GM21360 (cell line): ENCODE measurements around the gene RASIP1.
"Not testable (repeated sequence)": the region's sequence is repeated elsewhere in the genome, so short reads cannot be mapped to it uniquely, and the experiment has no call there.

Experiments
- ATAC-seq: cut with Tn5 transposase; IDR thresholded peaks from one replicate; pipeline ENCODE4 v1.9.1; 2021; ENCODE audit warnings: mild to moderate bottlenecking, moderate library complexity; ENCODE audit not compliant: unreplicated experiment

The RASIP1 gene

DNA sequence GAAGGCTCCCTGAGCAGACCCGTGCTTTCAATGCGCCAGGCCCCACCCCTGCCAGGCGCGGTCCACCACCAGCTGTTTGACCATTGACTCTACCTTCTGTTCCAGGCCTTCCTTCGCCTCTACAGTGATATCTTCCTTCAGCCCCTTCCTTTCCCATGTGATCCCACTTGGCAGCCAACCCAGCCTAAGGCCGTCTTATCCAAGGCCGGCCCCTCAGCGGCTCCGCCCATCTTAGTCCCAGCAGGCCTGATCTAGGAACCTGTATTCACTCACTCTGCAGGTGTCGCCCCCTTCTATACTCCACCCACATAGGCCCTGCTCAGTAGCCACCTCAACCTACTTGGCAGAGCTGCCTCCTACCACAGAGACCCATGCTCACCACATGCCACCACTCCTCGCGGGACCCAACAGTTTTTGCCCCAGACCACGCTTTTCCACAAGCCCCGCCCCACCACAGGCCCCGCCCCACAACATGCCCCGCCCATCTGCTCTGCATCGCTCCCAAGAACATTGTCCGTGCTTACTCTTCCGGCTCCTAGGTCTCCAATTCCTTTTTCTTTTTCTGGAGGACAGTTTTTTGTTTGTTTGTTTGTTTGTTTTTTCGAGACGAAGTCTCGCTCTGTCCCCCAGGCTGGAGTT lies 2.9 kb downstream of the RASIP1 start:
- ATAC-seq, result no peak

DNA sequence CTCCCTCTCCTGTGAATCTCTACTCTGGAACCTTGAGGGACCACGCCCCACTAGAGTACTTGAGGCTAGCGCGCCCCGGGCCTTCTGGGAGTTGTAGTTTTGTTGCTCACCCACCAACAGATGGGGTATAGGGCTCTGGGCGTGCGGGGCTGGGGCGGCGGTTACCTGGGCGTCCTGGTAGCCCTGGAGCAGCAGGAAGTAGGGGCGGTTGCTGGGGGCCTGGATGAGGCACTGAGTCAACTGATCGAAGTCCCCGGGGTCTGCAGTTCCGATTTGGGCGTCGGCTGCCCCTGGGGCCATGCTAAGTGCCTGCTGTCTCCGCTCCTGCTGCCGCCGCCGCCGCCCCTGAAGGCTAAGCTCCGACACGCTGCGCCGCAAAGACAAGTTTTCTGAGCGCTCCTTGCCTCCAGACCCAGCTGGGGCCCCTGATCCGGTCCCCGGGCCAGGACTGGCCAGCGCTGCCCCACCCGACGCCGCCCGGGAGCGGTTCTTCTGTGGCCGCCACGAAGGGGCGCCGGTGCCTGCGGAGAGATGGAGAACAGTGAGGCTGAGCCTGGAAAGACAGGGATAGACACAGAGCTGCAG lies 5.3 kb downstream of the RASIP1 start:
- no peak for ATAC-seq

DNA sequence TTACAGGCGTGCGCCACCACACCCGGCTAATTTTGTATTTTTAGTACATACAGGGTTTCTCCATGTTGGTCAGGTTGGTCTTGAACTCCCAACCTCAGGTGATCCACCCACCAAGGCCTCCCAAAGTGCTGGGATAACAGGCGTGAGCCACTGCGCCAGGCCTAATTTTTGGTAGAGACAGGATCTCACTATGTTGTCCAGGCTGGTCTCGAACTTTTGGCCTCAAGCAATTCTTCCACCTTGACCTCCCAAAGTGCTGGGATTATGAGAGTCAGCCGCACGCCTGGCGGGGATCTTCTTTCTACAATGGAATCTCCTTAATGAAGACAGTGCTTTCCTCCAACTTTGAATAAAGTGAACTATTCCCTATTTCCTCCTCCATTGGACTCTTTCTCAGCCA lies 5.8 kb downstream of the RASIP1 start:
- ATAC-seq, result no peak

DNA sequence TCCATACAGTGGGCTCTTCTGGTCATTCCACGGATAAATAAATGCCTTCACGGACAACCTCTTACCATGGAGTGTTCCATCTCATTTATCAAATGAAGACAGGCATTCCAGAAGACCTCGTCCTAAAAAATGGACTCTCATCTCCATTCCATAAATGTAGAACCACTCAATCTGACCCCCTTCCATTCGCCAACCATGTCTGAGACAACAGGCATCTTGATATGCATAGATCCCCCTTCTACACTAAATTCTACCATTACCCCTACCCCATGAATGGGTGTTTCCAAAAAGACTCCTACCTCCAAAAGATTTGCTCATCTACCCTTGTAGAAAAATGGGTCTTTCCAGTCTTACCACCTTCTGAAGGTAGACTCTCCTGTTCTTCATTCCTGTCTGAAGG lies 9.0 kb downstream of the RASIP1 start:
- no peak for ATAC-seq

DNA sequence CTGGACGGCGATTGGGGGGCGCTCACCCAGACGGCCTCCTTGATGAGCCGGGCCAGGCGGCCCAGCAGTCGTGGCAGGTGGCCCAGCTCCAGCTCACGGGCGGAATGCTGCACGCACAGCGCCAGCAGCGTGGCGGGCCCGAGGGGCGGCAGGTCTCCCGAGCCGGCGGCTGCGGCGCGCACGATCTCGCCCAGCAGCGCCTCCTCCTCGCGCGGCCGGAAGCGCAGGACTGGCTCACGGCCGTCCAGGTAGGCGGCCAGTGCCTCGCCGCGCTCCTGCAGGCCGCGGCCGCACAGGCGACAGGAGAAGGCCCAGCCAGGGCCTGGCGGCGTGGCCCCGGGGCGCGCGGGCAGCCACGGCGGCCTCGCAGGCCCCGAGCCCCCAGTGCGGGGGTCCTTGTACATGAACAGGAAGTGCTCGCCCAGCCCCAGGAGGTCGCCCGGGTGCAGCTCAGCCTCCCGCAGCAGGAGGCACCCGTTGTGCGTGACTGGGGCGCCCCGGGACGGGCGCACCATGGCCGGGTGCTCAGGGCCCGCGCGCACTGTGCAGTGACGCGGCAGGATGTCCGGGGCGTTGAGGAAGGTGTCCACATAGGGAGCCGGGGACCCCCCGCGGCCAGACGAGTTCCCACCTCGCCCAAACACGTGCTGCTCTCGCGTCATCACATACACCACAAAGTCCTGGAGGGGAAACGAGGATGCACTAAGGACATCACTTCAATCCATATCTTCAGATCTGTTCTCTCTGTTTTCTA lies 11.3 kb downstream of the RASIP1 start:
- ATAC-seq, result no peak

DNA sequence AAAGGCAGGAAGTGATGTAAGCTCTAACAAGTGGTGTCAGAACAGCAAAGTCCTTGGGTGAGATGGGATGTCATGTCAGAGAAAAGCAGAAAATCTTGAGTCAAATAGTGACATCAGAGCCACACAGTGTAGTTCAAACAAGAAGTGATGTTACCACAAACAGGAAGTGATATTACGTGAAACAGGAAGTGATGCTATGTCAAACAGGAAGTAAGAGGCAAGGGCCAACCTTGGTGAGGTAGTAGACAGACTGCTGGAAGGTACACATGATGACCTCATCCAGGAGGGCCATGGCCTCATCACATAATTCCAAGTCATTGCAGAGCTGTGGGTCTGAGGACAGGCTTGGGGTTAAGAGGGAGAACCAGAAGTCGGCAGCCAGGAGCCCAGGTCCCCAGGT lies 13.9 kb downstream of the RASIP1 start:
- ATAC-seq, result no peak

DNA sequence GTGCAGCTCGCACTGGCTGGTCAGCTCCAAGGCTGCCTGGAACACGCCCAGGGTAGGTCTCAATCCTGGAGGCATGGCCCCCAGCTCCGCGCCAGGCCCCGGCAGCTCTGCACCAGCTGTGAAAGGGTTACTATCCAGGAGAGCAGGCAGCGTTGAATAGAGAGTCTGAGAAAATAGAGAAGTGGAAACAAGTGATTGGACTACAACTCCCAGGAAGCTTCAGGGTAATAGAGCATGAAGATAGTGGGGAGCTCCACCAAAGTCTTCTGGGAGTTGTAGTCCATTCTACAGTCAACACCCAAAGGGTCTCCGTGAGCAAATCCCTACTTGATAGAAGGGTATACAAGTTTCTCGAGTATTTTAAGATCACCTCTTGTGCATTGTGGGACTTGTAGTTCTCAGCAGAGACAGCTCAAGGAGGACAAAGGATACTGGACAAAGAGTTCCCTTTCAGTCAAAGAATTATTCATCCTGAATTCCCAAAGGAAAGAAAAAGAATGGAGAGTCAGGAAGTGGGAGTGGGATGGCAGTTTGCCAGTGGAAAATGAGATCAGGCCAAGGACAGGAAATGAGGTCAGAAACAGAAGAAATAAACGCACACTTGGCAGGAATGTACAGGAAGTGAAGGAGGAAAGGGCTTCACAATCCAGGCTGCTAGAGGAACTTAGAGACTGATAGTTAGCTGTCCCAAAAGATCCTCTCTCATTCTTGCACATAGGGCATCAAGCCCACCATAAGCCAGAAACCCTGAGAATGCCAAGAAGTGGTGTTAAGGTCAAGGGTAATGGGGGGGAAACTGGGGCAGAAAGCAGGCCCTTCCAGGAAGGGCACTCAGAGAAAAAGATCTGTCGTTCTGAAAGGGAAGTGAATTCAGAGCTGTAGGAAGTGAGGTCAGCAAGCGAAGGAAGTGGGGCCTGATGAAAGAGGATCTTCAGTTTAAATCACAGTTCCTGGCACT lies 15.3 kb downstream of the RASIP1 start:
- ATAC-seq, result no peak

DNA sequence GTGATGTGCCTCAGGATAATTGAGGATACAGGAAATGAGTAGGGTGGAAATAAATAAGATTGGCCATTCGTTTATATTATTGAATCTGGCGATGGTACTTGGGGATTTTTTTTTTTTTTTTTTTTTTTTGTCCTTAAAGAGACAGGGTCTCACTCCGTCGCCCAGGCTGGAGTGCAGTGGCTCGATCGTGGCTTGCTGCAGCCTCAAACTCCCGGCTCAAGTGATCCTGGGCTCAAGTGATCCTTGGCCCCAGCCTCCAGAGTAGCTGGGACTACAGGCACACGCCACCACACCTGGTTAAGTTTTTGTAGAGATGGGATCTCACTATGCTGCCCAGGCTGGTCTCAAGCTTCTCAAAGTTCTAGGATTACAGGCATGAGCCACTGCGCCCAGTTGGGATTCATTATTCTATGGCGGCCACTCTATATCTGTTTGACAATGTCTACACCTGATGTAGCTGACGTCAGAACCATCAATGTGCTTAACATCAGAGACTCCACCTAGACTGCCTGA lies 18.2 kb downstream of the RASIP1 start:
- ATAC-seq, result no peak

DNA sequence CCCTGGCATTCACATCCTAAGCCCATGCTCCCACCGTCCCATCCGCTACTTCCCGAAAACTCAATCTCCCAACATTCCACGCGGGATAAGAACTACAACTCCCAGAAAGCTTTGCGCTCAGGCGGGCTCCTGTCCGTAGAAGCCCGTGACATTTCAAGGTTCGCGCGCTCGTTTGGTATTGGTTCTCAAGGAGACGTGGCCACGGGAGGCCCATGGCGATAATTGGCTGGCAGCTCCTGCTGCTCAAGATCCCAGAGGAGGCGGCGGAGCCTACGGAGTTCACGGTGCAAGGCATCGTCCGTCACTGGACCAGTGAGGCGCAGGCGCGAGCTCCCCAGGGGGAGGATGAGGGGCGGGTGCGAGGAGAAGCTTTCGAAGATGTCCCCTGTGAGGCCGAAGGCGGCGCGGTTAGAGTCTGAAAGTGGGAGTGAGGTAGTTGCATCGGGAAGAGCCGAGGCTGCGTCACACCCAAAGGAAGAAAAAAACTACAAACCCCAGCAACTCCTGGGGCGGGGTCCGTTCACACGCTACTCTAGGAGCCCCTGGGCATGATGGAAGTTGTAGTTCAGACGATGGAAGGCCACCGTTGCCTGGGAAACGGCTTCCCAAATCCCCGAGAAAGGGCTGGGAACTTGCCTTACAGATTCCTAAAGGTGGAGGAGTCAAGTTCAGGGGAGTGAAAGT lies 19.7 kb downstream of the RASIP1 start:
- peak; percentile 76 for ATAC-seq

DNA sequence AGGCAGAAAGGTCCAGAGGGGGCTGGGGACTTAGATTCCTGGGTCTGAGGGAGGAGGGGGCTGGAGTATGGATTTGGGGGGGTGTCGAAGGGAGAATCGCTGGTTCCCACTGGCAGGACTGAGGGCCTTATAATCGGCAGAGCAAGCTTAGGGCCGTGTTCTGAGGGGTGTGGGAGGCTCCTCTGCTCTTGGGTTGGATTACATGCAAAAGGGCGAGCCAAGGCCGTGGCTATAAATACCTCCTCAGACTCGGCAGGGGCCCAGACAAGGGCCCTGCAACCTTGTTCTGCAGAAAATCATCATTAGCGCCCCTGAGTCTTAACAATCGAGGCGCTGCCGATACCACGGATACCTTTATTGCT lies 20.2 kb downstream of the RASIP1 start:
- ATAC-seq, result no peak

DNA sequence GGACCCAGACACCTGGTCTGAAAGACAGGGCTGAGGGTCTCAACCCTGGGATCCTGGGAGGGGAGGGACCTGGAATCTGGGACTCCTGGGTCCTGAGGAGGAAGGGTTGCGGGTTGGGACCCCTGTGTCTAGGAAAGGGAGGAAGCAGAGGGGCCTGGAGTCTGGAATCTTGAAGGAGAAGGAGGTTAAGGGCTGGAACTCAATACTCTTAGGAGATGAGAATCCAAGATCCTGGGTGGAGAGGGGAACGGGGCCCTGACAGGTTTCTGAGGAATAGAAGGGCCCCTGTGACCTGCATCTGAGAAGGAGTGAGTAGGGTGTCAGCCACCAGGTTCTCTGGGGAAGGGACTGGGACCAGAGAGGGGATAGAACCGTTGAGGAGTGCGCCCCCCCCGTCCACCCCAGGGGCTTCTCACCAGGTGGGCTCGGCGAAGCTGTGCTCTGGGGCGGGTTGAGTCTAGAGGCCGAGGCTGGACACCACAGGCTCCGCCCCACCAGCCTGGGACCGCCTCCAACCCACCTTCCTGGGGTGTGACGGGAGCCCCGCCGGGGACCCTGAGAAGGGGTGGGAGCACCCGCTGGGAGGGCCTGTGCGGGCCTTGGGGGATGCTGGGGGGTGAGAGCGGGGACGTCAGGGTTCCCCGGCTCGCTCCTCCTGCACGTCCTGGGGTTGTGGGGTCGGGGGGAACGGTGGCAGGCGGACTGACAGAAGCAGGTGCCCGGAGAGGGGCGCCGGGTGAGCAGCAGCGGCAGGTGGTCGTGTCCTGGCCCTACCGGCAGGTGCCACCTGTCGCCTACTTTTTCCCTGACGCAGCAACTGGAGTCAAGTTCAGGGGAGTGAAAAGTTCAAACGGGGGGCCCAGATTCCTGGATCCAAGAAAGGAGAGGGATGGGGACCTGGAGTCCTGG lies 20.9 kb downstream of the RASIP1 start, which contains the start of gene MAMSTR:
Gene MAMSTR, minus strand, starts transcription at position 463 of the 909 bp plus-strand sequence. CDS start 694 bp downstream, outside the sequence.
- no peak for ATAC-seq

DNA sequence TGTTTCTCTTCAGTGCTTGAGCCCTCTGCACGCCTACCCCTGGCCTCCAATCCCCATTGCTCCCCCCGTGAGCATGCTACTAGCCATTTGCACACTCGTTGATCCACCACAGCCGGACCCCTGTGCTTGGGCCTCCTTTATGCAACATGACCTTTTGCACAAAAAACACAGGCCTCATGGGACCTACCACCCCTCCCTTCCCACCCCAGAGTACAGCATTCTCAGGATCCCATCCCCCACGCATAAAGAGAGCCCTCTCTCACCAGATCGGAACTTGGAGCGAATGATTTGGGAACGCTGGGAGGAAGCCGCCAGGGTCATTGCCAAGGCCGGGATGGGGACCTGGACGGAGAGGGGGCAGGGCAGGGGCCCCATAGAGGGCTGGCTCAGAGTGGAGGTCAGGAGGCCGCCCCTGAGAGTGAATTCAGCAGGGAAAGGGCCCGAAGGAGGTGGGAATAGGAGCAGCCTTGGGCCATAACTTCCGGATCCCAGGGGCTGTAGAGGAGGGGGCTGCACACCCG lies 21.6 kb downstream of the RASIP1 start:
- ATAC-seq, result no peak

DNA sequence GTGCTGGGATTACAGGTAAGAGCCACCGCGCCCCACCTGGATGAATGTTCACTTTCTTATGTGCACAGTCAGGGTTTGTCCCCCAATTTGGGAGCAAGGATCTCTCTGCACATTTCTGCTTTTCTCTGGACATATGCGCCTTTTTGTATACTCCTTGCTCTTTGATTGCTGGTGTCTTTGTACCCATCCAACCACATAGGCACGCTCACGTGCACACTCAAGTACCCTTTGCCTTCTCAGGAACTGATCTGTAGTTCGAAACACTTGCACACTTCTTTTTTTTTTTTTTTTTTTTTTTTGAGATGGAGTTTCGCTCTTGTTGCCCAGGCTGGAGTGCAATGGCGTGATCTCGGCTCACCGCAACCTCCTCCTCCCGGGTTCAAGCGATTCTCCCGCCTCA lies 22.3 kb downstream of the RASIP1 start:
- ATAC-seq, result not testable (repeated sequence)

DNA sequence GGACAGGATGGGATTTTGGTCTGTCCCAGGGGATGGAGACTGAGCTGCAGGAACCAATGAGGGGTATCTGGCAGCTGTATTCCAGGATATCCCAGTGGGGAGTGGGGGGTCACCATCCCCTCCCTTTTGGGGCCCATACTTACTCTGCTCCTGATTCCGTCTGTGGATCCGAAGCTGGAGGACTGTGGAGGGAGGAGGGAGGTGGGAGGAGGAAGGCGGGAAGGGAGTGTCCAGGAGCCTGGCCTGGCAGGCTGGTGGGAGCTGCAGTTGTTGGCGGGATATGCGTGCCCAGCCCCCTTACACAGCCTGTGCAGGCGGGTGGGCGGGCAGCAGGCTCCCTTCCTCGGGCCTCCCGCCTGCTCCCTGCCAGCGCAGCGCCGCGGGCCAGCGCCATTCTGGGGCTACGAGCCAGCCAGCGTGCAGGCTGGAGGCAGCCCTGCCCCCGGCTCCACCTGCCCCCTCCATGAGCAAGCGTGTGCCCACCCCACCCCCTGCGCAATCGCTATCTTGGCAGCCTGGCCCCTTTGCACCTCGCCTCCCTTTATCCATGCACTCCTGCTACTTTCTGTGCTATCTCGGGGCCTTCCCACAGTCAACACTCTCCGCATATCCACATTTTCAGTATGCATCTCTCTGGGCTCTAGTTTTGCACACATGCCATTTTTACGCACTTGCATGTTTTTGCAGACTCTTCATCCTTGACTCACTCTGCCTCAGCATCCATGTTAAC lies 23.7 kb downstream of the RASIP1 start:
- no peak for ATAC-seq

DNA sequence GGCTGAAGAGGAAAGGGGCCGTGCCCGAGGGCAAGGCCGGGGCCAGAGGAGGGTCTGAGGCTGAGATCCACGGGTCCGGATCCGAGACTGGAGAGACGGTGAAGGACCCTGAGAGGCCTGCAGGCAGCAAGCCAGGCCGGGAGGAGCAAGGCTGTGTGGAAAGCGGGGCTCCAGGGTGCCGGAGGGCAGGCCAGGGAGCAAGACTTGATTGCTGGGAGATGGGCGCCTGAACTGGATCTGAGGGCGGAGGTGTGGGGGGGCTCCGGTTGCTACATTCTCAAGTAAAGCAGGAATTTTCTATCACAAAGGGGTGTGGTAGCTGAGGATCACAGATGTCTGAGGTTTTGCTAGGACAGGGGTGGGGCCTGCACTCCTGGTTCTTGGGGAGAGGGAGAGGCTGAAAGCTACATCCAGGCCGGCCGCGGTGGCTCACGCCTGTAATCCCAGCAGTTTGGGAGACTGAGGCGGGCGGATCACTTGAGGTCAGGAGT lies 24.7 kb downstream of the RASIP1 start:
- no peak for ATAC-seq

DNA sequence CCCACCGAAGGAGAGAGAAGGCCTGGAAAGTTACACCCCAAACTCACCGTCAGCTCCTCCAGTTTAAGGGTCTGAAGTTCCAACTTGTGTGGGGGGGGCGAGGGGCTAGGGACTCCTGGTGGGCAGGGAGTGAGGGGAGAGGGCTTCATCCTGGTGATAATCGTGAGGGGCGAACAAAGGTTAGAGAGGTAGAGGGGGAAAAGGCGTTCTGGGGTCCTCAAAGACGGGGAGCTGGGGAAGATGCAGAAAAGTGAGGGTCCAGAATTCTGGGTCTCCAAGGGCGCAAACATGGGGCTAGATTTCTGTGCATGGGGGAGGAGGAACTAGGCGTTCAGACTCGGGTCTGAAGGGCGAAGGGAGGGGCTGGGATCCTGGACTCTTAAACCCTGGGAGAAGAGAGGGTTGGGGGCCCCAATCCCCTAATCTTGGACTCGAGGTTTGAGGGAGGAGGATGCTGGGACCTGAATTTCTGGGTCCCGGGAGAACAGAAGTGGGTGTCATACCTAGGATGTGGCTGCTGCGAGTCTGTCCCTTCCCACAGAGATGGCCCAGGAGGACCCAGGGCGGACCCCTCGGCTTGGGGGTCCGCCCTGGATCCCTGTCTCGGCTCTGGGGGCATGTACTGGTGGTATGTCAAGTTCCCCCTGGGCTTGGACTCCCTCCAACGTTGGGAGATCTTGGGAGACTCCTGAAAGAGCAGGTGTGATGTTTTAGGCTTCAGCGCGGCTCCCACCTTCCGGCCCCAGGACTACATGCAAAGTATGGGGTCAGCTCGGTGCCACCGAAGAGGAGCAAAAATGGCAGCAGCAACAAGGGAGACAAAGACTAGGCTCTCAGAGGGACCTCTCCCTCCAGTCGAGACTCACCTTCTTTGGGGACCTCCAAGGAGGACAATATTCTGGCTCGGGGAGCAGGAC lies 25.4 kb downstream of the RASIP1 start:
- ATAC-seq, result no peak
